ENCODE measurements around the gene CEMP1. TPM values are rescaled to one million over a fixed set of nuclear protein-coding genes. Genes with fewer than 3 reads are reported as not detected.

CEMP1 gene
- total RNA-seq, 2 experiments from 2014 or later: 1.0 to 1.8 TPM

- Histone ChIP-seq H3K27ac (ENCODE audit: low read depth in 1 of 2, low read length in 2 of 2) (no peak overlapping the region), H3K27me3 (ENCODE audit: control insufficient read depth in 1 of 2, insufficient read depth in 2 of 2, low read length in 2 of 2) (no peaks in the 10 kb centered on the region), H3K4me1 (ENCODE audit: insufficient read depth, low read length) (peaks cover 7% of the 10 kb centered on the region), H3K36me3 (ENCODE audit: insufficient read depth, low read length) (peaks cover 2% of the 10 kb centered on the region), H3K9me3 (ENCODE audit: control insufficient read depth in 1 of 2, insufficient read depth in 1 of 2, low read length in 2 of 2) (no peaks in the 10 kb centered on the region), H3K4me3 (ENCODE audit: low read length) (no peak overlapping the region)
- TF ChIP-seq, protein P1, sequence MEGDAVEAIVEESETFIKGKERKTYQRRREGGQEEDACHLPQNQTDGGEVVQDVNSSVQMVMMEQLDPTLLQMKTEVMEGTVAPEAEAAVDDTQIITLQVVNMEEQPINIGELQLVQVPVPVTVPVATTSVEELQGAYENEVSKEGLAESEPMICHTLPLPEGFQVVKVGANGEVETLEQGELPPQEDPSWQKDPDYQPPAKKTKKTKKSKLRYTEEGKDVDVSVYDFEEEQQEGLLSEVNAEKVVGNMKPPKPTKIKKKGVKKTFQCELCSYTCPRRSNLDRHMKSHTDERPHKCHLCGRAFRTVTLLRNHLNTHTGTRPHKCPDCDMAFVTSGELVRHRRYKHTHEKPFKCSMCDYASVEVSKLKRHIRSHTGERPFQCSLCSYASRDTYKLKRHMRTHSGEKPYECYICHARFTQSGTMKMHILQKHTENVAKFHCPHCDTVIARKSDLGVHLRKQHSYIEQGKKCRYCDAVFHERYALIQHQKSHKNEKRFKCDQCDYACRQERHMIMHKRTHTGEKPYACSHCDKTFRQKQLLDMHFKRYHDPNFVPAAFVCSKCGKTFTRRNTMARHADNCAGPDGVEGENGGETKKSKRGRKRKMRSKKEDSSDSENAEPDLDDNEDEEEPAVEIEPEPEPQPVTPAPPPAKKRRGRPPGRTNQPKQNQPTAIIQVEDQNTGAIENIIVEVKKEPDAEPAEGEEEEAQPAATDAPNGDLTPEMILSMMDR (IDR thresholded peaks at IDR 0.05): no peak
- Mint-ChIP-seq H3K27ac (no peak overlapping the region), H3K36me3 (ENCODE audit: low read depth) (peaks cover 4% of the 10 kb centered on the region), H3K4me3 (no peak overlapping the region), H3K4me1 (ENCODE audit: low read depth) (peaks cover 4% of the 10 kb centered on the region), H3K9me3 (no peaks in the 10 kb centered on the region), H3K27me3 (no peaks in the 10 kb centered on the region)
- intact Hi-C loops (cut with DNase I, micrococcal nuclease): loop anchor here (1.0 to 2.0 kb wide), 4 partner anchors 21 to 307 kb away; partner anchors contain the start of gene ABCA3 (in 2 of the 2)
- ATAC-seq (ENCODE audit: poor library complexity): no peak
- POLR2A ChIA-PET: interaction anchor here (0.8 to 1.3 kb wide), 2 partner anchors 11 to 73 kb away, joined by 3 to 4 read pairs; partner anchors contain the start of gene CCNF
- no peak for DNase-seq
- CTCF ChIA-PET: interaction anchor here (0.8 to 2.5 kb wide), 6 partner anchors 9 to 308 kb away, joined by 3 to 17 read pairs (median 4); partner anchors contain the start of gene ABCA3
Measured at GRCh38 chr16:2501946-2502895, 29.0 kb downstream of the CEMP1 start.

DNA sequence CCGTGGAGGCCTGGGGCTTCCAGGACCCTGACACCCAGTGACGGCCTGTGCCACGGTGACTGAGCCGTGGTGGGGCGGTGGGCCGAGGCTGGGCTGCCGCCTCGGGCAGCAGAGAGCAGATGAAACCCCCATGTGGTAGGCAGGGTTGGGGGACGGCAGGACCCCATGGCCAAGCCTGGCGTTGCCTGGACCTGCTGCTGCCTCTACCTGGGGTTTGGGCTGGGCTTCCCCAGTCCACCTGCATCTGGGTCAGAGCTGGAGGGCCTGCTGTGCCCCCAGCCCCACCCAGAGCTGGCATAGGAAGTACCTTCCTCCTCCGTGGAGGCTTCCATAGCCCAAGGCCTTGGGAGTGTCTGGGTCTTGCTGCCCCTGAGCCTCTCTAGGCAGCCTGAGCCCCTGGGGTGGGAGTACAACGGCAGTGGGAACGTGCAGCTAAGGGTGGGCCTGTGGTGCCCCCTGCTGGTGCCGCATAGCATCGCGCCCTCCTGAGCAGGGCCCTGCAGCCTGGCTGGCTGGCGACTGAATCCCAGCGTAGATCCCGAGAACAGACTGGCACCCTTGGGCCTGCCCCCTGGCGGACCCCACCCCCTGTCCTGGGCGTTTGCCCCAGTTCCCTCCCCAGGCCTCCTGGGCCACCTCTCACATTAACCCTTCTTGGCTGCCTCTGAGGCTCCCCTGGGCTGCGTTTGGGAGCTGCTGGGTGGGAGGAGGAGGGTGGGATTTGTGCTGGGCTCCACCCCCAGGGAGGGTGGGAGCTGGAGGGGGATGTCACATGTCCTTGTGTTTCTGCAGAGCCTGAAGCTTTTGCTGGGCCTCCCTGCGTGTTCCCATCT, 30.1 kb downstream of the CEMP1 start:
- peaks cover 4% of the 10 kb centered on the region for H3K4me1 Mint-ChIP-seq (ENCODE audit: low read depth)
- no peaks in the 10 kb centered on the region for H3K9me3 ChIP-seq (ENCODE audit: control insufficient read depth in 1 of 2, insufficient read depth in 1 of 2, low read length in 2 of 2)
- H3K9me3 Mint-ChIP-seq: no peaks in the 10 kb centered on the region
- ChIA-PET CTCF (interaction anchor here (0.6 to 2.5 kb wide), 12 partner anchors 10 to 536 kb away, joined by 3 to 17 read pairs (median 4); partner anchors contain the start of genes ABCA3 and TBC1D24), POLR2A (interaction anchor here (0.6 to 1.4 kb wide), 5 partner anchors 12 to 232 kb away, joined by 3 to 4 read pairs (median 3); partner anchors contain the start of genes ATP6V0C and CCNF)
- no peak overlapping the region for H3K4me3 Mint-ChIP-seq
- TF ChIP-seq, protein P1 (IDR thresholded peaks at IDR 0.05): peak; percentile 97
- H3K27me3 Mint-ChIP-seq: no peaks in the 10 kb centered on the region
- intact Hi-C loops (cut with DNase I, micrococcal nuclease): loop anchor here (1.0 to 2.0 kb wide), 3 partner anchors 160 to 306 kb away; partner anchors contain the start of gene ABCA3 (in 2 of the 2)
- DNase-seq: peak; percentile 67 to 89 (median 76)
- no peak overlapping the region for H3K4me3 ChIP-seq (ENCODE audit: low read length)
- H3K36me3 Mint-ChIP-seq (ENCODE audit: low read depth): peaks cover 4% of the 10 kb centered on the region
- H3K27ac ChIP-seq (ENCODE audit: low read depth in 1 of 2, low read length in 2 of 2): no peak overlapping the region
- peaks cover 5% of the 10 kb centered on the region for H3K36me3 ChIP-seq (ENCODE audit: insufficient read depth, low read length)
- H3K27me3 ChIP-seq (ENCODE audit: control insufficient read depth in 1 of 2, insufficient read depth in 2 of 2, low read length in 2 of 2): no peaks in the 10 kb centered on the region
- peaks cover 7% of the 10 kb centered on the region for H3K4me1 ChIP-seq (ENCODE audit: insufficient read depth, low read length)
- ATAC-seq (ENCODE audit: poor library complexity): peak; percentile 99
- no peak overlapping the region for H3K27ac Mint-ChIP-seq

DNA sequence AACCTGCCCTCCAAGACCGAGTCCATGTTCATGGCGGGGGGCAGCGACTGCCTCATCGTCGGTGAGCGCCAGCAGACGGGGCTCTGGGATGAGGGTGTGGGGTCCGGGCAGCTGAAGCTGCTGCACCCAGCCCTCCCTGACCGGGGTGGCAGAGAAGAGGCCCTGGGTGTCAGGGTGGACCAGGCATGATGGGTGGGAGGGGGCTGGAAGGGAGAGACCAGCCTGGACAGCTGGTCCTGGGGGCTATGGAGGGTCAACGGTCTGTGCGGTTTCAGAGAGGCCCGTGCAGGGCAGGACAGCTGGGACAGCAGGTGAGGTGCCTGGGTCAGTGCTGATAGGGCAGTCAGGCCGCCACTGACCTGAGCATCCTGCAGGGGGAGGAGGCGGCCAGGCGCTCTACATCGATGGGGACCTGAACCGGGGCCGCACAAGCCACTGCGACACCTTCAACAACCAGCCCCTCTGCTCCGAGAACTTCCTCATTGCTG, 30.7 kb downstream of the CEMP1 start:
- Mint-ChIP-seq H3K4me3 (no peak overlapping the region), H3K4me1 (ENCODE audit: low read depth) (peaks cover 4% of the 10 kb centered on the region), H3K36me3 (ENCODE audit: low read depth) (peaks cover 4% of the 10 kb centered on the region), H3K9me3 (no peaks in the 10 kb centered on the region), H3K27ac (no peak overlapping the region), H3K27me3 (no peaks in the 10 kb centered on the region)
- H3K9me3 ChIP-seq (ENCODE audit: control insufficient read depth in 1 of 2, insufficient read depth in 1 of 2, low read length in 2 of 2): no peaks in the 10 kb centered on the region
- ATAC-seq (ENCODE audit: poor library complexity) (no peak), DNase-seq (no peak)
- CTCF ChIA-PET: interaction anchor here (0.6 to 2.5 kb wide), 9 partner anchors 11 to 537 kb away, joined by 3 to 17 read pairs (median 4); partner anchors contain the start of genes ABCA3 and TBC1D24
- intact Hi-C loops (cut with DNase I, micrococcal nuclease): loop anchor here in 1 of 2 experiments (2.0 kb wide), 1 partner anchor 160 kb away; the partner anchor contains the start of gene ABCA3
- peaks cover 7% of the 10 kb centered on the region for H3K4me1 ChIP-seq (ENCODE audit: insufficient read depth, low read length)
- H3K27ac ChIP-seq (ENCODE audit: low read depth in 1 of 2, low read length in 2 of 2): no peak overlapping the region
- TF ChIP-seq, protein P1 (IDR thresholded peaks at IDR 0.05): no peak
- peaks cover 5% of the 10 kb centered on the region for H3K36me3 ChIP-seq (ENCODE audit: insufficient read depth, low read length)
- no peaks in the 10 kb centered on the region for H3K27me3 ChIP-seq (ENCODE audit: control insufficient read depth in 1 of 2, insufficient read depth in 2 of 2, low read length in 2 of 2)
- POLR2A ChIA-PET: interaction anchor here (0.6 to 1.4 kb wide), 3 partner anchors 13 to 33 kb away, joined by 3 to 7 read pairs (median 3); partner anchors contain the start of gene ATP6V0C
- H3K4me3 ChIP-seq (ENCODE audit: low read length): no peak overlapping the region
